HEK293 (cell line): ENCODE measurements around the gene GOSR2.

Experiments used
- CTCF ChIA-PET: fragments of 350-600 bp; formaldehyde crosslinking; extraction: SDS; loops from one replicate; lab custom pipeline; 2021; ENCODE audit warnings: antibody characterized with exemption; lab: Yijun Ruan, JAX
- POLR2A ChIA-PET: fragments of 300-600 bp; formaldehyde crosslinking; extraction: SDS; loops from one replicate; lab custom pipeline; 2020; ENCODE audit warnings: antibody characterized with exemption, inconsistent platforms; lab: Yijun Ruan, JAX
- H3K27ac ChIP-seq: fragments of 200-500 bp; sonication (Bioruptor generic); 2 replicates; pipeline ENCODE4 v1.5.1; 2014; ENCODE audit warnings: low read depth, low read length, control low read depth, inconsistent platforms; ENCODE audit errors: extremely low read depth
- H3K36me3 ChIP-seq, 2 experiments: fragments of 200-500 bp in 1 of 2; sonication (Bioruptor generic) in 1 of 2; 1 replicate in 1 of 2; 2 replicates in 1 of 2; pipeline ENCODE4 v1.5.1; 2014 to 2017; ENCODE audit warnings: inconsistent platforms in 2 of 2, low read length in 2 of 2; ENCODE audit not compliant: control insufficient read depth in 2 of 2, insufficient read depth in 1 of 2
- H3K4me1 ChIP-seq: fragments of 200-500 bp; sonication (Bioruptor generic); 2 replicates; pipeline ENCODE4 v1.5.1; 2014; ENCODE audit warnings: mild to moderate bottlenecking, low read length, inconsistent platforms; ENCODE audit not compliant: control insufficient read depth, insufficient read depth
- H3K4me3 ChIP-seq: 2 replicates; pipeline ENCODE4 v1.5.1; 2011; ENCODE audit warnings: low read depth, mild to moderate bottlenecking, control low read depth, low read length, moderate library complexity
- H3K9me3 ChIP-seq: fragments of 200-500 bp; sonication (Bioruptor generic); 2 replicates; pipeline ENCODE4 v1.5.1; 2014; ENCODE audit warnings: low read depth, low read length, inconsistent platforms; ENCODE audit not compliant: control insufficient read depth, insufficient read depth
- ATF2 ChIP-seq: fragments of 450-650 bp; formaldehyde crosslinking; IDR thresholded peaks from 2 replicates; pipeline ENCODE4 v1.5.1; 2016; ENCODE audit warnings: missing biosample characterization, missing genetic modification characterization, low read depth
- CTCF ChIP-seq: fragments of 450-650 bp; formaldehyde crosslinking; IDR thresholded peaks from 2 replicates; pipeline ENCODE4 v1.5.1; 2016; ENCODE audit warnings: missing biosample characterization, missing genetic modification characterization
- GLIS1 ChIP-seq: fragments of 450-650 bp; formaldehyde crosslinking; IDR thresholded peaks from 2 replicates; pipeline ENCODE4 v1.5.1; 2016; ENCODE audit warnings: missing biosample characterization, missing genetic modification characterization
- OSR2 ChIP-seq: fragments of 450-650 bp; formaldehyde crosslinking; IDR thresholded peaks from 2 replicates; pipeline ENCODE4 v1.5.1; 2016; ENCODE audit warnings: missing biosample characterization, missing genetic modification characterization
- SP3 ChIP-seq: fragments of 450-650 bp; formaldehyde crosslinking; IDR thresholded peaks from 2 replicates; pipeline ENCODE4 v1.5.1; 2016; ENCODE audit warnings: missing biosample characterization, missing genetic modification characterization
- ZEB2 ChIP-seq: fragments of 450-650 bp; formaldehyde crosslinking; IDR thresholded peaks from 2 replicates; pipeline ENCODE4 v1.5.1; 2016; ENCODE audit warnings: missing biosample characterization, missing genetic modification characterization
- ZNF138 ChIP-seq: fragments of 450-650 bp; formaldehyde crosslinking; IDR thresholded peaks from 2 replicates; pipeline ENCODE4 v1.5.1; 2016; ENCODE audit warnings: missing biosample characterization, missing genetic modification characterization, borderline replicate concordance
- ZNF169 ChIP-seq: fragments of 450-650 bp; formaldehyde crosslinking; IDR thresholded peaks from 2 replicates; pipeline ENCODE4 v1.5.1; 2016; ENCODE audit warnings: missing biosample characterization, missing genetic modification characterization
- ZNF19 ChIP-seq: fragments of 450-650 bp; formaldehyde crosslinking; IDR thresholded peaks from 2 replicates; pipeline ENCODE4; 2016; ENCODE audit warnings: missing biosample characterization, missing genetic modification characterization, low read depth
- ZNF350 ChIP-seq: fragments of 450-650 bp; formaldehyde crosslinking; IDR thresholded peaks from 2 replicates; pipeline ENCODE4 v1.5.0; 2017; ENCODE audit warnings: missing biosample characterization, mild to moderate bottlenecking, missing genetic modification characterization
- ZNF391 ChIP-seq: fragments of 450-650 bp; formaldehyde crosslinking; IDR thresholded peaks from 2 replicates; pipeline ENCODE4 v1.5.1; 2016; ENCODE audit warnings: low read depth, missing biosample characterization, missing genetic modification characterization, borderline replicate concordance
- ZNF394 ChIP-seq: fragments of 450-650 bp; formaldehyde crosslinking; IDR thresholded peaks from 2 replicates; pipeline ENCODE4 v1.5.1; 2016; ENCODE audit warnings: missing biosample characterization, missing genetic modification characterization, mild to moderate bottlenecking, moderate library complexity, borderline replicate concordance
- ZNF473 ChIP-seq: fragments of 450-650 bp; formaldehyde crosslinking; IDR thresholded peaks from 2 replicates; pipeline ENCODE4 v1.5.1; 2017; ENCODE audit warnings: missing biosample characterization, missing genetic modification characterization
- ZNF677 ChIP-seq: fragments of 450-650 bp; IDR thresholded peaks from 2 replicates; pipeline ENCODE4 v1.5.0; 2018; ENCODE audit warnings: missing biosample characterization, mild to moderate bottlenecking, missing genetic modification characterization, moderate library complexity
- ZNF701 ChIP-seq: fragments of 450-650 bp; formaldehyde crosslinking; IDR thresholded peaks from 2 replicates; pipeline ENCODE4 v1.5.1; 2016; ENCODE audit warnings: missing biosample characterization, missing genetic modification characterization
- ZNF76 ChIP-seq: fragments of 450-650 bp; formaldehyde crosslinking; IDR thresholded peaks from 2 replicates; pipeline ENCODE4; 2016; ENCODE audit warnings: low read depth, missing biosample characterization, missing genetic modification characterization, borderline replicate concordance

The GOSR2 gene

GRCh38 chr17:46876353-46876887, 46.5 kb upstream of the GOSR2 start:
- no peaks in the 10 kb centered on the region for H3K9me3 ChIP-seq
- no peak overlapping the region for H3K27ac ChIP-seq
- POLR2A ChIA-PET, result no interaction called here
- no peaks in the 10 kb centered on the region for H3K36me3 ChIP-seq
- TF ChIP-seq ZNF677 (tag by site-specific recombination) (no peak), CTCF (tag by site-specific recombination) (peak; percentile 41; the same call in 1 of the 2 replicates)
- CTCF ChIA-PET, result interaction anchor here (0.8 to 1.4 kb wide), 2 partner anchors 31 to 66 kb away, joined by 5 read pairs; no protein-coding TSS in a partner anchor
- no peak overlapping the region for H3K4me3 ChIP-seq
- no peaks in the 10 kb centered on the region for H3K4me1 ChIP-seq

GRCh38 chr17:46876926-46877325, 46.0 kb upstream of the GOSR2 start:
- Histone ChIP-seq H3K4me1 (no peaks in the 10 kb centered on the region), H3K27ac (no peak overlapping the region), H3K9me3 (no peaks in the 10 kb centered on the region), H3K4me3 (no peak overlapping the region), H3K36me3 (no peaks in the 10 kb centered on the region)
- no peak for TF ChIP-seq ZNF169 (tag by site-specific recombination)
- CTCF ChIA-PET, result interaction anchor here (0.8 to 1.4 kb wide), 4 partner anchors 12 to 66 kb away, joined by 3 to 5 read pairs (median 4); no protein-coding TSS in a partner anchor
- POLR2A ChIA-PET, result no interaction called here

- Histone ChIP-seq H3K4me1 (no peaks in the 10 kb centered on the region), H3K4me3 (no peak overlapping the region), H3K9me3 (no peaks in the 10 kb centered on the region), H3K36me3 (no peaks in the 10 kb centered on the region), H3K27ac (no peak overlapping the region)
- POLR2A ChIA-PET, result no interaction called here
- TF ChIP-seq ZNF76 (tag by site-specific recombination) (no peak), ZNF350 (tag by site-specific recombination) (no peak), OSR2 (tag by site-specific recombination) (no peak), ZEB2 (no peak), ZNF19 (tag by site-specific recombination) (no peak)
- CTCF ChIA-PET, result interaction anchor here (0.9 to 1.4 kb wide), 3 partner anchors 12 to 65 kb away, joined by 3 to 5 read pairs (median 4); no protein-coding TSS in a partner anchor
Observed at GRCh38 chr17:46877466-46877865, 45.5 kb upstream of the GOSR2 start.

- no peaks in the 10 kb centered on the region for H3K36me3 ChIP-seq
- no peaks in the 10 kb centered on the region for H3K4me1 ChIP-seq
- no peak overlapping the region for H3K27ac ChIP-seq
- H3K4me3 ChIP-seq, result no peak overlapping the region
- CTCF ChIA-PET, result interaction anchor here (1.0 to 1.4 kb wide), 2 partner anchors 35 to 65 kb away, joined by 3 to 5 read pairs; no protein-coding TSS in a partner anchor
- no peaks in the 10 kb centered on the region for H3K9me3 ChIP-seq
- TF ChIP-seq ZNF138 (no peak), SP3 (no peak), ZNF394 (tag by site-specific recombination) (no peak), ATF2 (no peak), ZNF391 (tag by site-specific recombination) (no peak), ZNF701 (tag by site-specific recombination) (no peak), ZNF473 (tag by site-specific recombination) (no peak), GLIS1 (peak; percentile 30; the same call in 1 of the 2 replicates)
- TF ChIP-seq, all 188 proteins: peak for 1
- POLR2A ChIA-PET, result no interaction called here
Observed at GRCh38 chr17:46878055-46878454, 44.9 kb upstream of the GOSR2 start.
